ENCODE data around the gene RASA1. TPM values are rescaled to one million over a fixed set of nuclear protein-coding genes. Genes with fewer than 3 reads are reported as not detected.

The RASA1 gene
- total and polyA plus RNA-seq, 4 donors = 8.3 to 54.0 (median 20.6) TPM

DNA sequence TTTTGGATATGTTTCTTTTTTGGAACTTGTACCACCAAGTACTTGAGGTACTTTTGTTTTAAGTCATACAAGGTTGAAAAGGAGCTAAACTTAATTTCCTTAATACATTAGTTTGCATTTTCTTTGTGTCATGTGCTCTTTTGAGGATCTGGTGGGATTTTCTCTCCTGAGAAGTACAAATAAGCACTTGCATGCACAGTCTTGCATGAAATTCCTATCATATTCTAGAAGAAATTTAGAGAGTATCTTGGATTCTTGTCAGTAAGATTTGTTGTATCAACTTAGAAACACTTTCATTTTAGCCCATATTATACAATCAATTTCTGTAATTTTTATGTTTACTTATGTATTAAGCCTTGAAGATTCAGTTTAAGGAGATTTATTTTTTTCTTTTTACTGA, 80.2 kb downstream of the RASA1 start:
- Histone ChIP-seq H3K27me3 (ENCODE audit: control insufficient read depth in 3 of 3, insufficient read depth in 3 of 3, low read length in 2 of 3) (no peaks in the 10 kb centered on the region), H3K27ac (ENCODE audit: low read depth in 1 of 2, low read length in 1 of 2) (no peak overlapping the region), H3K4me1 (ENCODE audit: control insufficient read depth in 5 of 5, insufficient read depth in 5 of 5, low read length in 5 of 5) (no peaks in the 10 kb centered on the region), H3K4me3 (no peak overlapping the region), H3K9me3 (ENCODE audit: control insufficient read depth in 4 of 4, insufficient read depth in 3 of 4, low read length in 3 of 4) (peaks cover 0 to 4% (median 0%) of the 10 kb centered on the region in 4 donors), H3K9ac (ENCODE audit: insufficient read depth in 1 of 2, low read length in 2 of 2) (no peak overlapping the region), H3K36me3 (ENCODE audit: control insufficient read depth in 4 of 4, insufficient read depth in 4 of 4, low read length in 4 of 4) (peaks cover 0 to 17% (median 8%) of the 10 kb centered on the region in 4 donors)
- TF ChIP-seq, protein P1, sequence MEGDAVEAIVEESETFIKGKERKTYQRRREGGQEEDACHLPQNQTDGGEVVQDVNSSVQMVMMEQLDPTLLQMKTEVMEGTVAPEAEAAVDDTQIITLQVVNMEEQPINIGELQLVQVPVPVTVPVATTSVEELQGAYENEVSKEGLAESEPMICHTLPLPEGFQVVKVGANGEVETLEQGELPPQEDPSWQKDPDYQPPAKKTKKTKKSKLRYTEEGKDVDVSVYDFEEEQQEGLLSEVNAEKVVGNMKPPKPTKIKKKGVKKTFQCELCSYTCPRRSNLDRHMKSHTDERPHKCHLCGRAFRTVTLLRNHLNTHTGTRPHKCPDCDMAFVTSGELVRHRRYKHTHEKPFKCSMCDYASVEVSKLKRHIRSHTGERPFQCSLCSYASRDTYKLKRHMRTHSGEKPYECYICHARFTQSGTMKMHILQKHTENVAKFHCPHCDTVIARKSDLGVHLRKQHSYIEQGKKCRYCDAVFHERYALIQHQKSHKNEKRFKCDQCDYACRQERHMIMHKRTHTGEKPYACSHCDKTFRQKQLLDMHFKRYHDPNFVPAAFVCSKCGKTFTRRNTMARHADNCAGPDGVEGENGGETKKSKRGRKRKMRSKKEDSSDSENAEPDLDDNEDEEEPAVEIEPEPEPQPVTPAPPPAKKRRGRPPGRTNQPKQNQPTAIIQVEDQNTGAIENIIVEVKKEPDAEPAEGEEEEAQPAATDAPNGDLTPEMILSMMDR (IDR thresholded peaks at IDR 0.05; ENCODE audit: control extremely low read depth, extremely low read depth) = no peak
- DNase-seq = no peak
- ATAC-seq (ENCODE audit: insufficient read depth, low FRiP score) = no peak

DNA sequence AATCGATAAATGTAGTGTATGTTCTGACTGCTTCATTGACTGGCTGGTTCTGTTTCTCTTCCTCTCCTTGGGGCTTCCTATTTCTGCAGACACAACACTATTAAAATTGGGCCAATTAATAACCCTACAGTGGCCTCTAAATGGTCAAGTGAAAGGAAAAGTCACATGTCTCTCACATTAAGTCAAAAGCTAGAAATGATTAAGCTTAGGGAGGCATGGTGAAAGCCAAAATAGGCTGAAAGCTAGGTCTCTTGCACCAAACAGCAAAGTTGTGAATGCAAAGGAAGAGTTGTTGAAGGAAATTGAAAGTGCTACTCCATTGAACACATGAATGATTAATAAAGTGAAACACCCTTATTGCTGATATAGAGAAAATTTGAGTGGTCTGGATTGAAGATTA, 86.8 kb downstream of the RASA1 start:
- 94 to 97% methylated on average over 1 of the region's 1 CpG for WGBS, 2 donors

GRCh38 chr5:87359106-87359505, 91.4 kb downstream of the RASA1 start:
- Histone ChIP-seq H3K36me3 (ENCODE audit: control insufficient read depth in 4 of 4, insufficient read depth in 4 of 4, low read length in 4 of 4) (peaks cover 0 to 24% (median 14%) of the 10 kb centered on the region in 4 donors), H3K4me1 (ENCODE audit: control insufficient read depth in 5 of 5, insufficient read depth in 5 of 5, low read length in 5 of 5) (no peaks in the 10 kb centered on the region)

More for the DNA sequence above, 86.8 kb downstream of the RASA1 start:
- Histone ChIP-seq H3K9ac (ENCODE audit: insufficient read depth in 1 of 2, low read length in 2 of 2) (no peak overlapping the region), H3K36me3 (ENCODE audit: control insufficient read depth in 4 of 4, insufficient read depth in 4 of 4, low read length in 4 of 4) (peaks cover 0 to 32% (median 19%) of the 10 kb centered on the region in 4 donors), H3K27ac (ENCODE audit: low read depth in 1 of 2, low read length in 1 of 2) (no peak overlapping the region), H3K4me3 (no peak overlapping the region), H3K9me3 (ENCODE audit: control insufficient read depth in 4 of 4, insufficient read depth in 3 of 4, low read length in 3 of 4) (no peaks in the 10 kb centered on the region), H3K4me1 (ENCODE audit: control insufficient read depth in 5 of 5, insufficient read depth in 5 of 5, low read length in 5 of 5) (no peaks in the 10 kb centered on the region), H3K27me3 (ENCODE audit: control insufficient read depth in 3 of 3, insufficient read depth in 3 of 3, low read length in 2 of 3) (no peaks in the 10 kb centered on the region)
- DNase-seq (no peak), ATAC-seq (ENCODE audit: insufficient read depth, low FRiP score) (no peak)
- TF ChIP-seq, protein P1 (IDR thresholded peaks at IDR 0.05; ENCODE audit: control extremely low read depth, extremely low read depth) = no peak

More at GRCh38 chr5:87359106-87359505, 91.4 kb downstream of the RASA1 start:
- Histone ChIP-seq H3K27ac (ENCODE audit: low read depth in 1 of 2, low read length in 1 of 2) (no peak overlapping the region), H3K4me3 (no peak overlapping the region), H3K9me3 (ENCODE audit: control insufficient read depth in 4 of 4, insufficient read depth in 3 of 4, low read length in 3 of 4) (no peaks in the 10 kb centered on the region), H3K9ac (ENCODE audit: insufficient read depth in 1 of 2, low read length in 2 of 2) (no peak overlapping the region), H3K27me3 (ENCODE audit: control insufficient read depth in 3 of 3, insufficient read depth in 3 of 3, low read length in 2 of 3) (no peaks in the 10 kb centered on the region)
- ATAC-seq (ENCODE audit: insufficient read depth, low FRiP score) (no peak), DNase-seq (no peak)
- 97% methylated on average over 2 of the region's 2 CpGs for WGBS, 2 donors
- TF ChIP-seq, protein P1 (IDR thresholded peaks at IDR 0.05; ENCODE audit: control extremely low read depth, extremely low read depth) = no peak

Data from lung (tissue), 12 donors.